OCI-LY1 (cell line): ENCODE data around the gene DEFB115.
"Not testable (repeated sequence)": the region's sequence is repeated elsewhere in the genome, so short reads cannot be mapped to it uniquely, and the experiment has no call there.

Experiments used
- EZH2 ChIP-seq: fragments of 200-600 bp; sonication (generic), shearing (Covaris generic); IDR thresholded peaks from 2 replicates; pipeline ENCODE4 v1.8.0; 2017; ENCODE audit warnings: borderline replicate concordance, mixed run types, mild to moderate bottlenecking, antibody characterized with exemption, low read length, moderate library complexity, mixed read lengths
- TF ChIP-seq, protein P1 (sequence below): fragments of 200-600 bp; sonication (generic), shearing (Covaris generic); IDR thresholded peaks from 2 replicates; pipeline ENCODE4 v1.5.1; 2017; ENCODE audit warnings: mild to moderate bottlenecking, antibody characterized with exemption, low read length, moderate library complexity, mixed read lengths

DNA sequence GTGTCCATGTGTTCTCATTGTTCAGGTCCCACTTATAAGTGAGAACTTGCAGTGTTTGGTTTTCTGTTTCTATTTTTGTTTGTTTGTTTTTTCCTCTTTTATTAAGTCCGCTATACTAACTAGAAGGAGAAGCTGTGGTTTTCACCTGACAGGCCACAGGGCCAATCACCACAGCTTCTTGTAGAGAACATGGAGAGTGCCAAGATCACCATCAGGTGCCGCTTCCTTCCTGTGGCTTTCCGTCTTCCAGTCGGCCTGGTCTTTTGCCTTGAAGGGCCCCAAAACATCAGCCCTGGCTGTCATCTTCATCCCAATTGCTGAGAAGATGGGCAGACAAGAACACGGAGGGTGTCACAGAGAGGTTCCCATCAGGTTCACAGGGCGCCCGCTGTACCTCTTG is 27.5 kb downstream of the DEFB115 start:
- TF ChIP-seq, protein P1, sequence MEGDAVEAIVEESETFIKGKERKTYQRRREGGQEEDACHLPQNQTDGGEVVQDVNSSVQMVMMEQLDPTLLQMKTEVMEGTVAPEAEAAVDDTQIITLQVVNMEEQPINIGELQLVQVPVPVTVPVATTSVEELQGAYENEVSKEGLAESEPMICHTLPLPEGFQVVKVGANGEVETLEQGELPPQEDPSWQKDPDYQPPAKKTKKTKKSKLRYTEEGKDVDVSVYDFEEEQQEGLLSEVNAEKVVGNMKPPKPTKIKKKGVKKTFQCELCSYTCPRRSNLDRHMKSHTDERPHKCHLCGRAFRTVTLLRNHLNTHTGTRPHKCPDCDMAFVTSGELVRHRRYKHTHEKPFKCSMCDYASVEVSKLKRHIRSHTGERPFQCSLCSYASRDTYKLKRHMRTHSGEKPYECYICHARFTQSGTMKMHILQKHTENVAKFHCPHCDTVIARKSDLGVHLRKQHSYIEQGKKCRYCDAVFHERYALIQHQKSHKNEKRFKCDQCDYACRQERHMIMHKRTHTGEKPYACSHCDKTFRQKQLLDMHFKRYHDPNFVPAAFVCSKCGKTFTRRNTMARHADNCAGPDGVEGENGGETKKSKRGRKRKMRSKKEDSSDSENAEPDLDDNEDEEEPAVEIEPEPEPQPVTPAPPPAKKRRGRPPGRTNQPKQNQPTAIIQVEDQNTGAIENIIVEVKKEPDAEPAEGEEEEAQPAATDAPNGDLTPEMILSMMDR, result not testable (repeated sequence)
- TF ChIP-seq EZH2, result not testable (repeated sequence)
